ENCODE results near the gene ZNF12. TPM values are rescaled to one million over a fixed set of nuclear protein-coding genes. Genes with fewer than 3 reads are reported as not detected.

Gene ZNF12
- total and polyA plus RNA-seq, 2 of the 8 experiments (the other 6 are each of a cell fraction or from before 2014, with no cell fraction given), result 6.7 to 16.2 TPM

DNA sequence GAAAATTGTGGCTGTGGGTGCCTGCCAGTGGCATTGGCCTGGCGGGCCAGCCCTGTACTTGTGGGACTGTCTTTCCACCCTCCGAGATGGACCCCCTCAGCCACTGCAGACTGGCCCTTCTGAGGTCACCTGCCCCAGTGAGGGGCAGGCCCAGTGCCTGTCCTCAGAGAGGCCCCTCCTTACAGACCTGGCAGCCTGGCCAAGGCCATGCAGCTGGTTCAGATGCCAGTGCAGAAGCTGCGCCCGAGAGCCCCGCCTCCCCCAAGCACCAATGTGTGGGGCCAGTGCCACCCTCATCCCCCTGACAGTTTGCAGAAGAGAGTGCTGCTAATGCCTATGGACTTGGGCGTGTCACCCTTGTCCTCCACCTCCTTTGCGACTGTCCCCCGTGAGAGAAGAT is 59.7 kb downstream of the ZNF12 start:
- no peak for FAIRE-seq
- TF ChIP-seq, protein P1, sequence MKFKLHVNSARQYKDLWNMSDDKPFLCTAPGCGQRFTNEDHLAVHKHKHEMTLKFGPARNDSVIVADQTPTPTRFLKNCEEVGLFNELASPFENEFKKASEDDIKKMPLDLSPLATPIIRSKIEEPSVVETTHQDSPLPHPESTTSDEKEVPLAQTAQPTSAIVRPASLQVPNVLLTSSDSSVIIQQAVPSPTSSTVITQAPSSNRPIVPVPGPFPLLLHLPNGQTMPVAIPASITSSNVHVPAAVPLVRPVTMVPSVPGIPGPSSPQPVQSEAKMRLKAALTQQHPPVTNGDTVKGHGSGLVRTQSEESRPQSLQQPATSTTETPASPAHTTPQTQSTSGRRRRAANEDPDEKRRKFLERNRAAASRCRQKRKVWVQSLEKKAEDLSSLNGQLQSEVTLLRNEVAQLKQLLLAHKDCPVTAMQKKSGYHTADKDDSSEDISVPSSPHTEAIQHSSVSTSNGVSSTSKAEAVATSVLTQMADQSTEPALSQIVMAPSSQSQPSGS (IDR thresholded peaks at IDR 0.05; ENCODE audit: low read length), result no peak
- TF ChIP-seq RFX5 (IDR thresholded peaks at IDR 0.05; ENCODE audit: borderline replicate concordance, low read depth, low read length) (no peak), JUN (IDR thresholded peaks at IDR 0.05; ENCODE audit: low read depth, low read length) (no peak), KDM4A (IDR thresholded peaks at IDR 0.05; ENCODE audit: low read depth, low read length, severe bottlenecking) (no peak), EP300 (IDR thresholded peaks at IDR 0.05; ENCODE audit: borderline replicate concordance in 1 of 2, low read depth in 2 of 2, low read length in 2 of 2) (no peak), RNF2 (IDR thresholded peaks at IDR 0.05; ENCODE audit: borderline replicate concordance, low read depth, low read length, missing control alignments, poor library complexity, severe bottlenecking) (no peak), ZNF274 (IDR thresholded peaks at IDR 0.05; ENCODE audit: borderline replicate concordance, extremely low read depth, low read length) (no peak)
- TF ChIP-seq, protein P2, sequence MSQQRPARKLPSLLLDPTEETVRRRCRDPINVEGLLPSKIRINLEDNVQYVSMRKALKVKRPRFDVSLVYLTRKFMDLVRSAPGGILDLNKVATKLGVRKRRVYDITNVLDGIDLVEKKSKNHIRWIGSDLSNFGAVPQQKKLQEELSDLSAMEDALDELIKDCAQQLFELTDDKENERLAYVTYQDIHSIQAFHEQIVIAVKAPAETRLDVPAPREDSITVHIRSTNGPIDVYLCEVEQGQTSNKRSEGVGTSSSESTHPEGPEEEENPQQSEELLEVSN (IDR thresholded peaks at IDR 0.05), result no peak

More for the DNA sequence above, 59.7 kb downstream of the ZNF12 start:
- peaks cover 0 to 2% of the 10 kb centered on the region in 2 experiments for H4K20me1 ChIP-seq (replicated peaks in 1 of 2; ENCODE audit: control insufficient read depth in 1 of 2, insufficient read depth in 2 of 2, low read length in 2 of 2)
- no peak for DNase-seq (ENCODE audit: low read depth in 1 of 2, low spot score in 2 of 2)
- no peak overlapping the region for H2AFZ ChIP-seq (ENCODE audit: low read length)
- no peak overlapping the region for H2AK5ac ChIP-seq (ENCODE audit: low read depth, low read length)
- H3K4me2 ChIP-seq (ENCODE audit: insufficient read depth in 1 of 2, low read depth in 2 of 2, low read length in 2 of 2), result no peak overlapping the region
- H3K27me3 ChIP-seq (replicated peaks in 1 of 4; ENCODE audit: control insufficient read depth in 3 of 4, extremely low read depth in 1 of 4, insufficient read depth in 3 of 4, low read length in 3 of 4), result no peaks in the 10 kb centered on the region; a peak in 1 of 7 replicates
- ChIA-PET CTCF (ENCODE audit: partially characterized antibody) (interaction anchor here (0.6 kb wide), 1 partner anchor 1649 kb away, joined by 3 read pairs; no protein-coding TSS in a partner anchor), POLR2A (ENCODE audit: partially characterized antibody) (no interaction called here)
- no peak overlapping the region for H3K27ac ChIP-seq (ENCODE audit: low read depth, low read length)
- no peak overlapping the region for H3K4me3 ChIP-seq (ENCODE audit: extremely low read depth in 1 of 4, insufficient read depth in 2 of 4, low read depth in 3 of 4, low read length in 4 of 4)
- H2BK120ac ChIP-seq (replicated peaks; ENCODE audit: low read depth, low read length), result no peak overlapping the region
- no peak overlapping the region for H2BK20ac ChIP-seq (ENCODE audit: low read length)
- H4K91ac ChIP-seq (replicated peaks; ENCODE audit: insufficient read length, low read length), result no peak overlapping the region
- H3K9ac ChIP-seq (replicated peaks in 1 of 4; ENCODE audit: extremely low read depth in 1 of 4, low read depth in 3 of 4, low read length in 3 of 4), result no peak overlapping the region
- no peak overlapping the region for H2BK12ac ChIP-seq (ENCODE audit: low read depth, low read length)
- H3K79me1 ChIP-seq (ENCODE audit: low read depth, low read length), result no peaks in the 10 kb centered on the region; the same call in 1 of the 2 replicates
- no peak overlapping the region for H3K18ac ChIP-seq (ENCODE audit: extremely low read depth, low read length)
- H4K5ac ChIP-seq (ENCODE audit: insufficient read length, low read depth, low read length), result no peak overlapping the region
- no peak overlapping the region for H3K14ac ChIP-seq (ENCODE audit: insufficient read length)
- 84% methylated on average over 7 of the region's 8 CpGs; no CpG with 5 or more reads in 1 of the 2 experiments for WGBS, 2 experiments (ENCODE audit: extremely low coverage in 1 of 2, insufficient coverage in 1 of 2, insufficient read length in 1 of 2, insufficient replicate concordance in 2 of 2, low coverage in 1 of 2, low lambda C conversion rate in 2 of 2, missing lambda C conversion rate in 1 of 2)
- H4K8ac ChIP-seq (ENCODE audit: extremely low read depth, insufficient read depth, low read length), result no peak overlapping the region
- no peaks in the 10 kb centered on the region; a peak in 1 of 7 replicates for H3K4me1 ChIP-seq (replicated peaks in 1 of 4; ENCODE audit: control insufficient read depth in 3 of 4, insufficient read depth in 4 of 4, low read length in 3 of 4)
- H3K36me3 ChIP-seq (ENCODE audit: control insufficient read depth in 2 of 4, insufficient read depth in 4 of 4, low read length in 3 of 4), result peaks cover 0 to 14% (median 3%) of the 10 kb centered on the region in 4 experiments; a peak in 4 of 8 replicates
- no peaks in the 10 kb centered on the region for H3K9me3 ChIP-seq (ENCODE audit: insufficient read depth in 2 of 2, low read depth in 1 of 2, low read length in 1 of 2)
- no peak overlapping the region for H3K4ac ChIP-seq (replicated peaks; ENCODE audit: insufficient read length, low read depth, low read length)
- H3K23ac ChIP-seq (ENCODE audit: insufficient read length), result no peak overlapping the region
- H3K56ac ChIP-seq (replicated peaks; ENCODE audit: insufficient read length, low read depth, low read length), result no peak overlapping the region
- H3K23me2 ChIP-seq (ENCODE audit: low read depth, low read length), result no peaks in the 10 kb centered on the region
- no peak overlapping the region for H2BK5ac ChIP-seq (ENCODE audit: low read depth, low read length)
- no peaks in the 10 kb centered on the region for H3K79me2 ChIP-seq (ENCODE audit: control insufficient read depth in 1 of 2, insufficient read depth in 2 of 2, low read length in 2 of 2)
- no peak overlapping the region for H2BK15ac ChIP-seq (ENCODE audit: low read length)

All from H1 (cell line).